Effector memory CD4-positive, alpha-beta T cell (primary cell): ENCODE measurements around the gene NTN3.

Experiments
- DNase-seq, 3 donors: peaks; one replicate each; pipeline ENCODE4 v3.0.0-alpha.2; 2020
- H3K27ac ChIP-seq: 2 replicates; pipeline ENCODE4 v1.7.0; 2013; ENCODE audit warnings: mild to moderate bottlenecking, low read length, moderate library complexity; ENCODE audit not compliant: insufficient read depth, poor library complexity, severe bottlenecking
- H3K27me3 ChIP-seq: replicated peaks from 2 replicates; pipeline ENCODE4 v1.7.0; 2013; ENCODE audit warnings: mild to moderate bottlenecking, low read length; ENCODE audit not compliant: insufficient read depth, control insufficient read depth, poor library complexity, severe bottlenecking
- H3K36me3 ChIP-seq: 2 replicates; pipeline ENCODE4 v1.7.0; 2013; ENCODE audit warnings: mild to moderate bottlenecking, low read length, moderate library complexity; ENCODE audit not compliant: control insufficient read depth, insufficient read depth
- H3K4me1 ChIP-seq: 2 replicates; pipeline ENCODE4 v1.7.0; 2013; ENCODE audit warnings: low read length, mild to moderate bottlenecking; ENCODE audit not compliant: control insufficient read depth, insufficient read depth, poor library complexity, severe bottlenecking
- H3K4me3 ChIP-seq: 2 replicates; pipeline ENCODE4 v1.7.0; 2013; ENCODE audit warnings: low read length, low read depth, mild to moderate bottlenecking; ENCODE audit not compliant: insufficient read depth, poor library complexity, severe bottlenecking
- H3K9me3 ChIP-seq: 2 replicates; pipeline ENCODE4 v1.7.0; 2013; ENCODE audit warnings: mild to moderate bottlenecking, low read length, moderate library complexity; ENCODE audit not compliant: control insufficient read depth

Gene NTN3

GRCh38 chr16:2485811-2486507, 14.9 kb downstream of the NTN3 start:
- H3K4me3 ChIP-seq, result no peak overlapping the region

GRCh38 chr16:2486645-2487516, 15.8 kb downstream of the NTN3 start:
- Histone ChIP-seq H3K36me3 (no peaks in the 10 kb centered on the region), H3K4me1 (peaks cover 10% of the 10 kb centered on the region), H3K9me3 (no peaks in the 10 kb centered on the region), H3K27ac (no peak overlapping the region), H3K4me3 (peak overlapping the region; percentile 6), H3K27me3 (no peaks in the 10 kb centered on the region)
- DNase-seq, result peak; percentile 63 to 68 (median 65)

More at GRCh38 chr16:2485811-2486507, 14.9 kb downstream of the NTN3 start:
- H3K27ac ChIP-seq, result no peak overlapping the region
- H3K36me3 ChIP-seq, result no peaks in the 10 kb centered on the region
- peaks cover 10% of the 10 kb centered on the region for H3K4me1 ChIP-seq
- H3K27me3 ChIP-seq, result no peaks in the 10 kb centered on the region
- H3K9me3 ChIP-seq, result no peaks in the 10 kb centered on the region
- DNase-seq, result no peak

DNA sequence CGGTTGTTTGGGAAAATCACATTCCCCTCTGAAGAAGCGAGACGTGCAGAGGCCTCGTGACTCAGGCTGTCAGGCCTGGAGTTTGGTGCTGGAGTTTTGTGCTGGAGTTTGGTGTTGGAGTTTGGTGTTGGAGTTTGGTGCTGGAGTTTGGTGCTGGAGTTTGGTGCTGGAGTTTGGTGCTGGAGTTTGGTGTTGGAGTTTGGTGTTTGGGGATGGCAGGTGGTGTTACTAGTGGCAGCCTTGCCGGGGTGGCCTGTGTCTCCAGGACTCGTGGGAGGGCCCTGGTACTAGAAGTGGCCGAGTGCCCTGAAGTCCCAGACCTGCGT, 16.4 kb downstream of the NTN3 start:
- H3K27me3 ChIP-seq, result no peaks in the 10 kb centered on the region
- H3K27ac ChIP-seq, result no peak overlapping the region
- H3K4me3 ChIP-seq, result no peak overlapping the region
- no peak for DNase-seq
- no peaks in the 10 kb centered on the region for H3K9me3 ChIP-seq
- H3K36me3 ChIP-seq, result no peaks in the 10 kb centered on the region
- peaks cover 10% of the 10 kb centered on the region for H3K4me1 ChIP-seq

GRCh38 chr16:2487903-2488531, 16.9 kb downstream of the NTN3 start:
- no peak overlapping the region for H3K4me3 ChIP-seq
- H3K27ac ChIP-seq, result no peak overlapping the region
- H3K9me3 ChIP-seq, result no peaks in the 10 kb centered on the region
- DNase-seq, result no peak
- no peaks in the 10 kb centered on the region for H3K36me3 ChIP-seq
- peaks cover 10% of the 10 kb centered on the region for H3K4me1 ChIP-seq
- H3K27me3 ChIP-seq, result no peaks in the 10 kb centered on the region

DNA sequence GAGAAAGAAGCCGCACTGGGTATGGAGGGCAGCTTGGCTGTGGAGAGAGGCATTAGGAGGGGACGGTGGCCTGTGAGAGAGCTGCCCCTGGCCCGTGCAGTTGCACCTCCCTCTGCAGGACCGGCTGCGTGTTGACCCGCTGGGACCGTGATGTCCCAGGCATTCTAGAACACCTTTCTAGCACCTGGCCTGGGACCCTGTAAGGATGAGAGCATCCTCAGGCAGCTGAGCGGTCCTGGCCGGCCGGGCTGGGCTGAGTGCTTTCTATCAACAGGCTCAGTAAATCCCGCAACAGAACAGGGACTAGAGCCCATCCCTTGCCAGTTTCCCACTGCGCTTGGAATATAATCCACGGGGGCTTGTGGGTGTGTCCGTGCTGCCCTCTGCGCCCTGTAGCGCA, 18.5 kb downstream of the NTN3 start:
- H3K4me3 ChIP-seq, result no peak overlapping the region
- no peak overlapping the region for H3K27ac ChIP-seq
- no peaks in the 10 kb centered on the region for H3K9me3 ChIP-seq
- H3K4me1 ChIP-seq, result peaks cover 10% of the 10 kb centered on the region
- no peak for DNase-seq
- H3K27me3 ChIP-seq, result no peaks in the 10 kb centered on the region
- H3K36me3 ChIP-seq, result no peaks in the 10 kb centered on the region

- Histone ChIP-seq H3K27ac (no peak overlapping the region), H3K9me3 (no peaks in the 10 kb centered on the region), H3K27me3 (no peaks in the 10 kb centered on the region), H3K4me1 (peaks cover 10% of the 10 kb centered on the region), H3K4me3 (no peak overlapping the region), H3K36me3 (no peaks in the 10 kb centered on the region)
- DNase-seq, result no peak
Observed at GRCh38 chr16:2490190-2491105, 19.4 kb downstream of the NTN3 start.

DNA sequence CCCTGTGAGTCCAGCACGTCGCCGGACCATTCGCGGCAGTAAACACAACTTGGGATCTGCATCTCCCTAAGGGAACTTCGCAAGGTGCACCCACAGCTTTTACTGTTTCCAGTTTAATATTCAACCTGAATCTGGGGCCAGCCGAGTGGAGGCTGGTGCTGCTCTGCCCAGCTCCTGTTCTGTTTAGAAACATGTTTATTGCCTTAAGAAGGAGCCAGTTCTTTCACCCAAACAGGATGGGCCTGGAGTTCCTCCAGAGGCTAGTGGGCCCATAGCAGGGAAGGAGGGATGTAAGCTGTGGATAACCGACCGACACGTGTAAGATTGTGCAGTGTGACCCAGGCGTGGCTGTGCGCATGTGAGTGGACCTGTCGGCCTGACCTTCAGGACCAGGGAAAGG, 21.2 kb downstream of the NTN3 start:
- peaks cover 1% of the 10 kb centered on the region for H3K4me1 ChIP-seq

GRCh38 chr16:2493605-2494004, 22.5 kb downstream of the NTN3 start:
- no peaks in the 10 kb centered on the region for H3K4me1 ChIP-seq
- DNase-seq, result no peak
- H3K9me3 ChIP-seq, result no peaks in the 10 kb centered on the region
- H3K36me3 ChIP-seq, result peaks cover 5% of the 10 kb centered on the region
- H3K4me3 ChIP-seq, result no peak overlapping the region
- no peak overlapping the region for H3K27ac ChIP-seq
- H3K27me3 ChIP-seq, result no peaks in the 10 kb centered on the region

More for the DNA sequence above, 21.2 kb downstream of the NTN3 start:
- no peak overlapping the region for H3K4me3 ChIP-seq
- H3K27ac ChIP-seq, result no peak overlapping the region
- H3K36me3 ChIP-seq, result peaks cover 5% of the 10 kb centered on the region
- no peaks in the 10 kb centered on the region for H3K9me3 ChIP-seq
- no peaks in the 10 kb centered on the region for H3K27me3 ChIP-seq
- DNase-seq, result no peak

DNA sequence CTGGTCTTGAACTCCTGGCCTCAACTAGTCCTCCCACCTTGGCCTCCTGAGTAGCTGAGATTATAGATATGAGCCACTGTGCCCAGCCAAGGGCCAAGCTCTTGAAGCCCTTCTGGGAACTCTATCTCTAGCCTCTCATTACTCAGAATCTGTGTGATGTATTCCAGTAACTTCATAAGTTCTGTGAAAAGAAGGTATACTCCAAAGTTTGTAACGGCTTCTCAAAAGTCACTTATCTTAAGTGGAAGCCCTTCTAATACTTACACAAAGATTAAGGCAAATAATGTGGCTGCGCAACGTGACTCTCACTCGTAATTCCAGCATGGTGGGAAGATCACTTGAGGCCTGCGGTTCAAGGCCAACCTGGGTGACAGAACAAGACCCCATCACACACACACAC, 23.5 kb downstream of the NTN3 start:
- no peak for DNase-seq
- H3K27ac ChIP-seq, result no peak overlapping the region
- no peaks in the 10 kb centered on the region for H3K9me3 ChIP-seq
- H3K4me1 ChIP-seq, result no peaks in the 10 kb centered on the region
- H3K27me3 ChIP-seq, result no peaks in the 10 kb centered on the region
- peaks cover 5% of the 10 kb centered on the region for H3K36me3 ChIP-seq
- no peak overlapping the region for H3K4me3 ChIP-seq
